ENCODE measurements around the gene PLCB4. TPM values are rescaled to one million over a fixed set of nuclear protein-coding genes. Genes with fewer than 3 reads are reported as not detected.

PLCB4 gene
- total RNA-seq, 1 donor from 2014 or later, result 549 TPM

- DNase-seq (ENCODE audit: low read depth), result no peak
Observed at GRCh38 chr20:9269280-9269971, 200.5 kb downstream of the PLCB4 start.

- DNase-seq (ENCODE audit: low read depth), result peak; percentile 64
Observed at GRCh38 chr20:9270831-9271230, 201.9 kb downstream of the PLCB4 start.

- no peak for DNase-seq (ENCODE audit: low read depth)
Observed at GRCh38 chr20:9276966-9277468, 208.1 kb downstream of the PLCB4 start.

DNA sequence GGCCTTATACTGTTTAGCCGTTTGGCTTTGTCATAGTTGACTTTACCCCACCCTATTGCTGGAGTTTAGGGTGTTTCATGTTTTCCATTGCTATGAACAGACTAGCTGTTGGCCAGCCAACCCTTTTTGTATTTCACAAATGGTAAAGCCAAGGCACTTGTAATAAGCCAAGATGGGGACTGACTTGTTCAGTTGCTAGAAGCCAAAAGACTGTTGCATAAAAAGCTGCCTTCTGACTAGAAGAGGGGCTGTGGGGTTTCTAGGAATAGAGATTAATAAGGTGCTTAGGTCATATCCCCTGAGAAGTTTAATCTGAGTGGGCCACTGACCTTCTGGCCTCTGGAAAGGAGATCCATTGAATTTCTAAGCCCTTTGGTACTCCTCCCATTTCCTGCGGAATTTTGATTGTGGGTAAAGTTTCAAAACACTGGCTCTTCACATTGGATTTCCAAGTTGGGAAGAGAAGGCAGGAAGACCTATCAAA, 211.1 kb downstream of the PLCB4 start:
- no peak for DNase-seq (ENCODE audit: low read depth)

- no peak for DNase-seq (ENCODE audit: low read depth)
Observed at GRCh38 chr20:9280666-9281065, 211.8 kb downstream of the PLCB4 start.

GRCh38 chr20:9281803-9282202, 212.9 kb downstream of the PLCB4 start:
- no peak for DNase-seq (ENCODE audit: low read depth)

DNA sequence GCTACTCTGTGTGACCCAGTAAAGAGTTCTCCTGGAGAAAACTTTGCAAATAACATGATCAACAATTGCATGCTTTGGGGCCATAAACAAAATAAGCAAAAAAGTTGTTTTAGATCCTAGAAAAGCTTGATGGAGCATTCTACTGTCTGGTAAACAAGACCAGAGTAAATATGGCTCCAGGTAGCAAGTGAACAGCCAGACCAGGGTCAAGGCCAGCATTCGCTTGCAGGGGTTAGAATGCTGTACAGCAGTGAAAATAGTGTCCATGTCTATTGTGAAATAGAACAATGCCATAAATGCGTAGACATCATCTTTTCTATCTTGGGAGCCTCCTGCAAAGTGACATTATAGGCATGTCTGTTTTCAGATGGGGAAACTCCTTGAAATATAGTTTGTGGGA, 216.7 kb downstream of the PLCB4 start:
- DNase-seq (ENCODE audit: low read depth), result no peak

DNA sequence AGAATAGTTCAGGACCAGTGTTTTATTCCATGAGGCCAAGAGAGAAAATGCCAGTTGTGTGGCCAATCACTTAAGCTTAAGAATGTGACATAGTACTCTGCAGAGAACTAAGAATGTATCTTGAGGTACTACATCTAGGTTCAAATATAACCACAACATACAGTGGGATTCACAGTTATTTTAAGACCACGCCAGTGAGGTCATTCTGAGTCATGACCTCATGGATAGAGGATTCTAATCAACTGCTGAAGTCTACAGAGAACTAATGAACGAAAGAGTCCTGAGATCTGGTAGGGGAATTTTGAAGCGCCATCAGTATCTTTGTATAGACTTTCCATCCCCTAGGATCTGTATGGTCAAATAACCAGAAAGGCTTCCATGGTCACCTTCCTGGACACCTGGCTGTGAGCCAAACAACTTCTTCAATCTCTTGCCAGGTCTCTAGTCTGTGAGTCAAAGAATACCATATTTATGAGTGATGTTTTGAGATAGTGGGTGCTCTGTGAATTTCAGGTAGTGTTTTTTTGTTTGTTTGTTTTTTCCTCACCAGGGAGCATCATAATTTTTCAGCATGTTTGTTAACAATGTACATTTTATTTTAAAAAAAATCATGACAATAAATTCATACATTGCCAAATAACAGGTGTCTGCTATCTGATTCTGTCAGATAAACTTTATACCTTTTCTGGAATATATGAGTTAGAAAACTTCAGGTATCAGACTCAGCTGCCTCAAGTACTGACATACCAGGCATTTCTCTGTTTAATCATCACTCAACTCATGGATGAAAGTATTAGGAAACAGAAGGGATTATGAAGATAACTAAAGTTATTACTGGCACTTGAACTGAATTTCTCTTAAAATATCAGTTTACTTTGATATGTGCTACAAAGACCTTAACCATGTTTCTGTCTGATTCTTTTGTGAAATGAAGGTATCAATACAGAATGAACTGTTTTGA, 217.9 kb downstream of the PLCB4 start:
- DNase-seq (ENCODE audit: low read depth), result peak; percentile 35

DNA sequence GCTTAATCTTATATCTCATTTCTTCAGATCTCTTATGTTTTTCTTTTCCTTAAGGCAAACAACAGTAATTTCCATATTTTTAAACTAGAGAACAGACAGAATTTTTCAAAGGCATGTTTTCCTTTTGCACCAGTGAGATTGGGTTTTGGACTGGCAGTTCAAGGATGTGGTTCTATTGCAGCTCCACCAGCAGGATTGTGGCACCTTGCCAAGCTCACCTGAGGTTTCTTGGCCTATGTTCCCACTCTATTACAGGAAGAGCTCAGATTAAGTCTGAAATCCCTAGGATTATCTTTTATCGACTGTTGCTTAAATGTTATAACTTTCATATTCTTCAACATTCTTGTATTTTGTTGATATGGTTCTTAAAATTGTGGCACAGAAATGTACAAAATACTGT, 218.9 kb downstream of the PLCB4 start:
- DNase-seq (ENCODE audit: low read depth), result no peak

- no peak for DNase-seq (ENCODE audit: low read depth)
Observed at GRCh38 chr20:9290331-9290730, 221.4 kb downstream of the PLCB4 start.

- no peak for DNase-seq (ENCODE audit: low read depth)
Observed at GRCh38 chr20:9293145-9293544, 224.3 kb downstream of the PLCB4 start.

GRCh38 chr20:9294041-9294440, 225.2 kb downstream of the PLCB4 start:
- DNase-seq (ENCODE audit: low read depth), result peak; percentile 93

DNA sequence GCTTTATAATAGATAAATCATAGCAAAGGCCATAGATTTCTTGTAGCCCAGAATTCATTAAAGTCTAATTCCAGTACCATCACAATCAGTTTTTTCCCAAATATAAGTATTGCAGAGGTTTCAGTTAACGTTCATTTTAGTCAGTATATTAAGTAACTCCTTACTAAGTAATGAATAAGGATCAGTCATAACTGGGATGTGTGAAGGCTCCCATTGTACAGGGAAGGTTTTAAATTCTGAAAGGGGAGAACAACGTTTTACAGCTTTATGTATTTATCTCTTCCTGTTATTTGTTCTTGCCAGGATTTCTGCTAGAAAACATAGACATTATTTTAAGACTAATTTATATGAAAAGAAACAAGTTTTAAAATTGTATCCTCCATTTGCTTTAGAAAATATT, 230.0 kb downstream of the PLCB4 start:
- no peak for DNase-seq (ENCODE audit: low read depth)

DNA sequence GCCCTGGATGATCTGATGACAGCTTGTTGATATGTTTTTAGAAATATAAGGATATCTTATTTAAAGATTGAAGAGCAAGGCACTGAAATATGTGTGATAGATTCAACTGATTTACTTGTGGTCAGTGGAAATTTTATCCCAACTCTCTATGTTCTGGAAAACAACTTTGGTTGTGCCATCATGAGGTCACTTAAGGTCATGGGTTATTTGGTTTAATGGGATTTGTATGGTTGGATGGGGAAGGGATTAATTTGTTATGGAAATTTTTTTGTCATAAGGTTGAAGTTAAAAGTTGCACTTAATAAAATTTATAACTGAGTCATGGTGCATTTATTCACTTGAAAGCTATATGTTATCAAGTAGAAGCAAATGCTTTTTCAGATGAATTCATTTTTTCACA, 231.2 kb downstream of the PLCB4 start:
- peak; percentile 22 for DNase-seq (ENCODE audit: low read depth)

DNA sequence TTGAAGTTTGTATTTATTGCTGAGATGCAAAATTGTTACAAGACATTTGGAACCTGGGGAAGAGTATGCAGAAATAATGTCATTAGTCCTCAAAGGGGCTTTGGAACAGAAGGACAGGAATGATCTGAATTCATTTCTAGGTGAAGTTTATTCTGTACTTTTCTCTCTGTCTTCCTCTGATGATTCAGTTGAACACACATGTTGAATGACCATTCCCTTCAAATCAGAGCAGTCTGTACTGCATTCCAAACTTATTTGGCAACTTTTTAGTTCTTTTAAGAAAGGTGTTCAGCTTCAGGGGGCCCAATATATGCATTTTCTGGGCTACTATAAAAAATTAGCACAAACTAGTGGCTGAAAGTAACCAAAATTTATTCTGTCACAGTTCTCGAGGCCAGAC, 231.6 kb downstream of the PLCB4 start:
- DNase-seq (ENCODE audit: low read depth), result peak; percentile 31

GRCh38 chr20:9301129-9302090, 232.5 kb downstream of the PLCB4 start:
- peak; percentile 93 for DNase-seq (ENCODE audit: low read depth)

DNA sequence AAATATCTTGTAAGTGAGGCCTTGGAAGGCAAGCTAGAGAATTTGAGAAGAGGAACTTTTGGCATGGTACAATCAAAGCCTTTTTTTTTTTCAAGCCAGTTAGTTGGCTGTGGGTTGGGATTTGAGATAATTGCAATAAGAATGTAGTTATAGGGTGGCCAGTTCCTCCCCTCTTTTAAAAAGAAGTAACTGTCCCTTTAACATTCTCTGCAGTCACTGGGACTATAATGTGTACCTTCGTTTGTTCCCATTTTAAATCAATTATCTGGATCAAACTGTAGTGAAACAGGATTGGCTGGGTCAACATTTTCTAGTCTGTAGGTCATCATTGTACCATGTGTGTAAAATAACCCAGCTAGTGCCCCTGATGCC, 233.2 kb downstream of the PLCB4 start:
- DNase-seq (ENCODE audit: low read depth), result no peak

DNA sequence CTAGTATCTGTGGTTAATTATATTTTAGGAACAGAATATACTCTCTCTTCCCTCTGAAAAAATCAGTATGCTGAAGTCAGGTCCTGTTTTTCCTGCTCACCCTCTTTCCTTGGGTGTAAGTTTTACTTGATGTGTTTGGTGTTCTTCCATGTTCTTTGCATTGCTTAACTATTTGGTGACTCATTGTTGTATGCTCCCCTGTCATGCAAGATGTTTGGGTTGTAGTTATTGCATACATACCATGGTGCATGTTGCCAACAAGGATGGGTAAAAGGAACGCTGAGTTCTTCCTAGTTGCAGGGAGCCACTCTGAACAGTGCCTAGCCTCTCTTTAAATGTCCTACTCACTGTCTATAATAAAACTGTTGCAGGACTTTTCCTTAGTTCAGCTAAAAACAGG, 237.6 kb downstream of the PLCB4 start:
- peak; percentile 56 for DNase-seq (ENCODE audit: low read depth)

- DNase-seq (ENCODE audit: low read depth), result no peak
Observed at GRCh38 chr20:9308056-9308455, 239.2 kb downstream of the PLCB4 start.

GRCh38 chr20:9311132-9311531, 242.2 kb downstream of the PLCB4 start:
- peak; percentile 27 for DNase-seq (ENCODE audit: low read depth)

DNA sequence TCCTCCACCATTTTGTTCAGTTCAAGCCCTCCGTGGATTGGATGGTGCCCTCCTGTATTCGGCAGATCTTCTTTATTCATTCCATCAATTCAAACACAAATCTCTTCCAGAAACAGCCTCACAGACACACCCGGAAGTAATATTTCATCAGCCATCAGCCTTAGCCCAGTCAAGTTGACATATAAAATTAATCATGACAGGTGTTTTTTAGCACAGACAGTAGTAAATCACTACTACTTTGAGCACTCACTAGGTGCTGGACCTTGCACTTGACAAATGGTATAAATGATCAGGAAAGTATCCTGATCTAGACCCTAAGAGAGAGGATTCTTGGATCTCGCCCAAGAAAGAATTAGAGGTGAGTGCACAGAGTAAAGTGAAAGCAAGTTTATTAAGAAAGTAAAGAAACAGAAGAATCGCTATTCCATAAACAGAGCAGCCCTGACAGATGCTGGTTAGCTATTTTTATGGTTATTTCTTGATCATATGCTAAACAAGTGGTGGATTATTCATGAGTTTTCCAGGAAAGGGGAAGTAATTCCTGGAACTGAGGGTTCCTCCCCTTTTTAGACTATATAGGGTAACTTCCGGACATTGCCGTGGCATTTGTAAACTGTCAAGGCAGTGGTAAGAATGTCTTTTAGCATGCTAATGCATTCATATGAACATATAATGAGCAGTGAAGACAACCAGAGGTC, 250.9 kb downstream of the PLCB4 start:
- DNase-seq (ENCODE audit: low read depth), result no peak

Data from renal cortical epithelial cell (primary cell).